Thymus (tissue), 11 donors: ENCODE data around the gene KRTAP4-11. TPM values are rescaled to one million over a fixed set of nuclear protein-coding genes. Genes with fewer than 3 reads are reported as not detected.
"Not testable (repeated sequence)": the region's sequence is repeated elsewhere in the genome, so short reads cannot be mapped to it uniquely, and the experiment has no call there.

Experiments used
- DNase-seq, 9 donors: peaks; one replicate each; pipeline ENCODE4 v3.0.0-alpha.2; 2013; ENCODE audit warnings: low spot score in 9 of 9, low read depth in 6 of 9, missing footprints in 1 of 9
- H3K27ac ChIP-seq, 2 donors: one replicate each; pipeline ENCODE4 v1.5.1; 2013; ENCODE audit warnings: control low read depth in 1 of 2, low read depth in 1 of 2, low read length in 1 of 2, mild to moderate bottlenecking in 1 of 2, moderate library complexity in 1 of 2
- H3K27me3 ChIP-seq, 2 donors: one replicate each; pipeline ENCODE4 v1.5.1; 2013; ENCODE audit warnings: low read length in 1 of 2; ENCODE audit not compliant: control insufficient read depth in 2 of 2, insufficient read depth in 1 of 2
- H3K36me3 ChIP-seq, 2 donors: one replicate each; pipeline ENCODE4 v1.5.1; 2013; ENCODE audit warnings: low read length in 1 of 2, mild to moderate bottlenecking in 1 of 2, moderate library complexity in 1 of 2; ENCODE audit not compliant: control insufficient read depth in 2 of 2, insufficient read depth in 2 of 2
- H3K4me1 ChIP-seq, 2 donors: one replicate each; pipeline ENCODE4 v1.5.1; 2013; ENCODE audit warnings: low read length in 2 of 2; ENCODE audit not compliant: control insufficient read depth in 2 of 2, insufficient read depth in 2 of 2
- H3K4me3 ChIP-seq, 2 donors: one replicate each; pipeline ENCODE4 v1.5.1; 2013; ENCODE audit warnings: low read length in 2 of 2, control low read depth in 1 of 2, mild to moderate bottlenecking in 1 of 2
- H3K9me3 ChIP-seq, 2 donors: one replicate each; pipeline ENCODE4 v1.5.1; 2013; ENCODE audit warnings: low read length in 1 of 2, mild to moderate bottlenecking in 1 of 2; ENCODE audit not compliant: control insufficient read depth in 2 of 2, insufficient read depth in 1 of 2
- WGBS: extraction: QIAGEN DNeasy Blood & Tissue Kit; methylation state at CpG from one replicate; pipeline ENCODE4 v1.1.7; 2013; 5-methylcytosine and 5-hydroxymethylcytosine counted together
- polyA plus RNA-seq: library from polyadenylated mRNA; stranded (reverse); fragments of 200-250 nt; gene quantifications from one replicate; pipeline ENCODE4 v1.2.3, GENCODE V29; 2013
- total RNA-seq: library from RNA; stranded (reverse); fragments of 120-200 nt; gene quantifications from one replicate; pipeline ENCODE4 v1.2.4, GENCODE V29; 2013
- donor health status: healthy.

KRTAP4-11 gene
- total and polyA plus RNA-seq, 2 donors: not detected

- Histone ChIP-seq H3K4me1 (no peaks in the 10 kb centered on the region), H3K27ac (no peak overlapping the region), H3K9me3 (no peaks in the 10 kb centered on the region), H3K4me3 (no peak overlapping the region), H3K27me3 (no peaks in the 10 kb centered on the region), H3K36me3 (no peaks in the 10 kb centered on the region)
- 93% methylated on average over 3 of the region's 3 CpGs for WGBS
- DNase-seq: no peak
Observed at GRCh38 chr17:41131979-41132378, 13.8 kb upstream of the KRTAP4-11 start.

- WGBS: 97% methylated on average over 1 of the region's 1 CpG
- H3K27me3 ChIP-seq: no peaks in the 10 kb centered on the region
- no peaks in the 10 kb centered on the region for H3K9me3 ChIP-seq
- H3K36me3 ChIP-seq: no peaks in the 10 kb centered on the region
- no peaks in the 10 kb centered on the region for H3K4me1 ChIP-seq
- no peak overlapping the region for H3K4me3 ChIP-seq
- no peak for DNase-seq
- no peak overlapping the region for H3K27ac ChIP-seq
Observed at GRCh38 chr17:41127371-41127770, 9.2 kb upstream of the KRTAP4-11 start.

- Histone ChIP-seq H3K36me3 (no peaks in the 10 kb centered on the region), H3K4me1 (no peaks in the 10 kb centered on the region), H3K4me3 (no peak overlapping the region), H3K27me3 (no peaks in the 10 kb centered on the region), H3K27ac (no peak overlapping the region), H3K9me3 (no peaks in the 10 kb centered on the region)
- no peak for DNase-seq
- 95% methylated on average over 3 of the region's 3 CpGs for WGBS
Observed at GRCh38 chr17:41126412-41126811, 8.2 kb upstream of the KRTAP4-11 start.

- H3K9me3 ChIP-seq: no peaks in the 10 kb centered on the region
- no peaks in the 10 kb centered on the region for H3K4me1 ChIP-seq
- H3K27ac ChIP-seq: no peak overlapping the region
- WGBS: 96% methylated on average over 2 of the region's 2 CpGs
- no peaks in the 10 kb centered on the region for H3K27me3 ChIP-seq
- H3K36me3 ChIP-seq: no peaks in the 10 kb centered on the region
- no peak overlapping the region for H3K4me3 ChIP-seq
- DNase-seq: no peak
Observed at GRCh38 chr17:41125064-41125463, 6.9 kb upstream of the KRTAP4-11 start.

- DNase-seq, H3K4me3 ChIP-seq, H3K27me3 ChIP-seq, H3K27ac ChIP-seq, H3K9me3 ChIP-seq, H3K36me3 ChIP-seq, H3K4me1 ChIP-seq: not testable (repeated sequence)
- WGBS: 82% methylated on average over 3 of the region's 3 CpGs
Observed at GRCh38 chr17:41123991-41124371, 5.8 kb upstream of the KRTAP4-11 start, which contains the start of gene KRTAP4-12. KRTAP4-12 (minus strand) TSS chr17:41124182; CDS start chr17:41124122, 60 bp downstream.

- not testable (repeated sequence) for H3K4me1 ChIP-seq, H3K9me3 ChIP-seq, H3K27me3 ChIP-seq, H3K36me3 ChIP-seq, H3K27ac ChIP-seq, H3K4me3 ChIP-seq, DNase-seq
- WGBS: 94% methylated on average over 12 of the region's 12 CpGs
Observed at GRCh38 chr17:41123292-41123990, 5.3 kb upstream of the KRTAP4-11 start.

- no peak for DNase-seq
- H3K27me3 ChIP-seq: no peaks in the 10 kb centered on the region
- H3K27ac ChIP-seq: no peak overlapping the region
- no peaks in the 10 kb centered on the region for H3K36me3 ChIP-seq
- H3K4me3 ChIP-seq: no peak overlapping the region
- WGBS: 95% methylated on average over 2 of the region's 2 CpGs
- H3K4me1 ChIP-seq: no peaks in the 10 kb centered on the region
- H3K9me3 ChIP-seq: no peaks in the 10 kb centered on the region
Observed at GRCh38 chr17:41121742-41122141, 3.6 kb upstream of the KRTAP4-11 start.

- not testable (repeated sequence) for DNase-seq, H3K4me1 ChIP-seq, H3K4me3 ChIP-seq, H3K27ac ChIP-seq, H3K36me3 ChIP-seq, H3K27me3 ChIP-seq, H3K9me3 ChIP-seq
- WGBS: 28% methylated on average over 11 of the region's 11 CpGs
Observed at GRCh38 chr17:41119696-41120690, 1.8 kb upstream of the KRTAP4-11 start.

- WGBS: 99% methylated on average over 4 of the region's 4 CpGs
- Histone ChIP-seq H3K4me1 (no peaks in the 10 kb centered on the region), H3K27ac (no peak overlapping the region), H3K4me3 (no peak overlapping the region), H3K9me3 (no peaks in the 10 kb centered on the region), H3K36me3 (no peaks in the 10 kb centered on the region), H3K27me3 (no peaks in the 10 kb centered on the region)
- DNase-seq: no peak
Observed at GRCh38 chr17:41118721-41119120, 548 bp upstream of the KRTAP4-11 start.
